ENCODE data around the gene EIF1AX.
"Not testable (repeated sequence)": the region's sequence is repeated elsewhere in the genome, so short reads cannot be mapped to it uniquely, and the experiment has no call there.

EIF1AX gene

DNA sequence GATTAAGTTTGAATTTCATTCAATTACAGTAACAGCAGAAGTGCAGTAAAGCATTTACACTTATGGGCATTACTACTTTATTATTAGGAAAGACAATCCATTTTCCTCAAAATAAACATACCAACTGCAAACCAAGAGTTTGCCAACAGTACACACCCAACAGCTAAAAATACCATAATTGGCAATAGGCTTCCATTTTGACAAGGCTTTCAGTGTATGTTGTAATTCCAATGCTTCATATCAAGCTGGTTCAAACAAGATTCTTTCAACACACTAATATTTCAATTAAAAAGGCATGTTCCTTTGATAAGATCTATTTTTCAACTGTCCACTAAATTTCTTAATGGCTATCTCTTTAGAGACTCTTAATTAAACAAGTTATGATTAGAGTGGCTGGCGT, 12.1 kb downstream of the EIF1AX start:
- no peaks in the 10 kb centered on the region for H3K9me3 ChIP-seq (ENCODE audit: control extremely low read depth in 1 of 5, control insufficient read depth in 4 of 5, insufficient read depth in 2 of 5, low read depth in 1 of 5, low read length in 4 of 5)
- no peak for DNase-seq
- no peaks in the 10 kb centered on the region for H3K4me1 ChIP-seq (ENCODE audit: control extremely low read depth in 1 of 4, control insufficient read depth in 4 of 4, insufficient read depth in 4 of 4, low read length in 3 of 4)
- POLR2A ChIA-PET = no interaction called here
- H3K27me3 ChIP-seq (replicated peaks in 2 of 5; ENCODE audit: control insufficient read depth in 4 of 5, insufficient read depth in 5 of 5, low read length in 4 of 5) = no peaks in the 10 kb centered on the region
- H3K36me3 ChIP-seq (ENCODE audit: control insufficient read depth in 4 of 4, insufficient read depth in 4 of 4, low read length in 3 of 4) = peaks cover 9 to 55% (median 29%) of the 10 kb centered on the region in 4 experiments
- 100% methylated on average over 1 of the region's 1 CpG for WGBS (ENCODE audit: insufficient coverage)
- CTCF ChIA-PET = no interaction called here
- H3K27ac ChIP-seq (ENCODE audit: insufficient read depth in 1 of 2, low read depth in 1 of 2, low read length in 2 of 2, poor library complexity in 1 of 2, severe bottlenecking in 2 of 2) = no peak overlapping the region
- H3K4me3 ChIP-seq (ENCODE audit: control insufficient read depth in 1 of 7, extremely low read depth in 1 of 7, insufficient read depth in 4 of 7, low read depth in 2 of 7, low read length in 6 of 7) = no peak overlapping the region

DNA sequence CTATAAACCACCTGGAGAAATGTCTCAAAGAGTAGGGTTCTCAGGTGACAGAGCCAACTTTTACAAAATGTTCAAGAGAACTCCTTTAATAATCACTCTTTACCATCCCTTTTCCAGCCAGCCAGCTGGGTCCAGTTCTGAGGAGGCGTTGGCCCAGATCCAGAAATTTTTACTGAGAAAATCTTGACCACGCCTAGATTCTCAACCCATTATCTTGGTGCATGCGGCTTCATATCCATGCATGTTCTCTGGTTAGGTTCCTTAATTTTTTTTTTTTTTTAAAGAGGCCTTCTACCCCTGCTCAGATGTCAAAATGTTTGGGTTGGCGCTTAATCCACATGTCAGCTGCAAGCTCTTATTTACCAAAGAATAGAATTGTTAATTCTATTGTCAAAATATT, 13.0 kb downstream of the EIF1AX start:
- Histone ChIP-seq H3K27ac (ENCODE audit: insufficient read depth in 1 of 2, low read depth in 1 of 2, low read length in 2 of 2, poor library complexity in 1 of 2, severe bottlenecking in 2 of 2) (no peak overlapping the region), H3K4me3 (ENCODE audit: control insufficient read depth in 1 of 7, extremely low read depth in 1 of 7, insufficient read depth in 4 of 7, low read depth in 2 of 7, low read length in 6 of 7) (no peak overlapping the region), H3K9me3 (ENCODE audit: control extremely low read depth in 1 of 5, control insufficient read depth in 4 of 5, insufficient read depth in 2 of 5, low read depth in 1 of 5, low read length in 4 of 5) (no peaks in the 10 kb centered on the region), H3K4me1 (ENCODE audit: control extremely low read depth in 1 of 4, control insufficient read depth in 4 of 4, insufficient read depth in 4 of 4, low read length in 3 of 4) (no peaks in the 10 kb centered on the region), H3K27me3 (replicated peaks in 2 of 5; ENCODE audit: control insufficient read depth in 4 of 5, insufficient read depth in 5 of 5, low read length in 4 of 5) (no peaks in the 10 kb centered on the region), H3K36me3 (ENCODE audit: control insufficient read depth in 4 of 4, insufficient read depth in 4 of 4, low read length in 3 of 4) (peaks cover 12 to 55% (median 29%) of the 10 kb centered on the region in 4 experiments)
- POLR2A ChIA-PET = no interaction called here
- no peak for DNase-seq
- WGBS (ENCODE audit: insufficient coverage) = 89% methylated on average over 3 of the region's 4 CpGs
- CTCF ChIA-PET = no interaction called here

DNA sequence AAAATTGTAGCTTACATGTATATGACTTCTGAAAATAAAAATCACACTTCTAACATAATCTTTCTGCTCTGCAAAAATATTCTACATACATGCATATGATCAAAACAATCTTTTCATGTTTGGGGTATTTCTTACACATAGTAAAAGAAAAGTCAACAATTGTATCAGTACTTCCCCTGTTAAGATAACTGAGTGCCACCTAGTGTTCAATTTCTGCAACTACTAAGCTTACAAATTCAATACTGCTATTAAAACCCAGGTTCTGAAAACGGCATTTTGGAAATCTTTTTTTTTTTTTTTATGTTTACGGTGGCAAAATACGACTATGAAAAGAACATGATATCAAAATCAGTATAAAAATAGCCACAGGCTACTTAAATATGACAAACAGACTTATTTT, 14.2 kb downstream of the EIF1AX start:
- H3K9me3 ChIP-seq (ENCODE audit: control extremely low read depth in 1 of 5, control insufficient read depth in 4 of 5, insufficient read depth in 2 of 5, low read depth in 1 of 5, low read length in 4 of 5); H3K4me3 ChIP-seq (ENCODE audit: control insufficient read depth in 1 of 7, extremely low read depth in 1 of 7, insufficient read depth in 4 of 7, low read depth in 2 of 7, low read length in 6 of 7); POLR2A ChIA-PET; H3K27ac ChIP-seq (ENCODE audit: insufficient read depth in 1 of 2, low read depth in 1 of 2, low read length in 2 of 2, poor library complexity in 1 of 2, severe bottlenecking in 2 of 2); H3K27me3 ChIP-seq (replicated peaks in 2 of 5; ENCODE audit: control insufficient read depth in 4 of 5, insufficient read depth in 5 of 5, low read length in 4 of 5); CTCF ChIA-PET; DNase-seq; H3K4me1 ChIP-seq (ENCODE audit: control extremely low read depth in 1 of 4, control insufficient read depth in 4 of 4, insufficient read depth in 4 of 4, low read length in 3 of 4): not testable (repeated sequence)
- H3K36me3 ChIP-seq (ENCODE audit: control insufficient read depth in 4 of 4, insufficient read depth in 4 of 4, low read length in 3 of 4) = peaks cover 10 to 46% (median 22%) of the 10 kb centered on the region in 4 experiments
- WGBS (ENCODE audit: insufficient coverage) = no CpG with 5 or more reads among the region's 3 CpGs

DNA sequence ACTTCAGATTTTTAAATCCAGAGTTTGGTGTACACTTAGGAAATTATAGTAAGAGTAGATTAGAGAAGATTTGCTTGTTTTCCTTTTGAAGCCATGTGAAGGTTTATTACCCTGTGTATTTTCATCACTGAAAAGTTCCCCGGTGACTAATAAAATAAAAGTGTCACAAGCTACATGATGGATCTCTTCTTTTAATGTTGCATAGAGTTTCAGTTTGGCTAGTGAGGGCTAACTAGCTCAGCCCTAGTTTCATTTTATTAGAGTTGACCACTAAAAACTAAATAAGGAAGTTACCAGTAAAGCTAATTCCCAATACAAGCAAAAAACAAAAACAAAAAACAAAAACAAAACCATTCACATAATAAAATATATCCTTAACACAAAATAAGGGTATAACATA, 14.8 kb downstream of the EIF1AX start:
- WGBS (ENCODE audit: insufficient coverage) = no CpG with 5 or more reads among the region's 1 CpG
- H3K4me3 ChIP-seq (ENCODE audit: control insufficient read depth in 1 of 7, extremely low read depth in 1 of 7, insufficient read depth in 4 of 7, low read depth in 2 of 7, low read length in 6 of 7); CTCF ChIA-PET; H3K9me3 ChIP-seq (ENCODE audit: control extremely low read depth in 1 of 5, control insufficient read depth in 4 of 5, insufficient read depth in 2 of 5, low read depth in 1 of 5, low read length in 4 of 5); DNase-seq; H3K27ac ChIP-seq (ENCODE audit: insufficient read depth in 1 of 2, low read depth in 1 of 2, low read length in 2 of 2, poor library complexity in 1 of 2, severe bottlenecking in 2 of 2); H3K27me3 ChIP-seq (replicated peaks in 2 of 5; ENCODE audit: control insufficient read depth in 4 of 5, insufficient read depth in 5 of 5, low read length in 4 of 5); H3K4me1 ChIP-seq (ENCODE audit: control extremely low read depth in 1 of 4, control insufficient read depth in 4 of 4, insufficient read depth in 4 of 4, low read length in 3 of 4); POLR2A ChIA-PET: not testable (repeated sequence)
- H3K36me3 ChIP-seq (ENCODE audit: control insufficient read depth in 4 of 4, insufficient read depth in 4 of 4, low read length in 3 of 4) = peaks cover 10 to 43% (median 21%) of the 10 kb centered on the region in 4 experiments

DNA sequence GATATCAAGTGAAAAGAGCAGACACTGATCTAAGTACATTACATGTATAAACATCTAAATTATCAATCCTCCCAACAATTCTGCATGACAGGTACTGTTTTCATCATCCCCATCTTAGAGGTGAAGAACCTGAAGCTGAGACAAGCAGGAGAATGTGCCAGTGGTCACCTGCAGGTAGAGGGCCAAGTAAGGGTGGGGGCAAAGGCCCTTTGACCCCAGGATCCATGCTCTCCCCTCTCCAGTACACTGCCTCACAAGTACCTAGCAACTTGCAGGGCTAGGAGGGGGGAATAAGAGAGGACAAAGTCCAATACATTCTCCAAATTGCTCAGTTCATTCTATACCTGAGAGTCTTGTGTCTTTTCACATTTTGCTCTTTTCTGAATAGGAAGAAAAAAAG, 16.7 kb downstream of the EIF1AX start:
- H3K4me1 ChIP-seq (ENCODE audit: control extremely low read depth in 1 of 4, control insufficient read depth in 4 of 4, insufficient read depth in 4 of 4, low read length in 3 of 4) = no peaks in the 10 kb centered on the region
- ChIA-PET CTCF (no interaction called here), POLR2A (no interaction called here)
- no peak overlapping the region for H3K4me3 ChIP-seq (ENCODE audit: control insufficient read depth in 1 of 7, extremely low read depth in 1 of 7, insufficient read depth in 4 of 7, low read depth in 2 of 7, low read length in 6 of 7)
- no peak overlapping the region for H3K27ac ChIP-seq (ENCODE audit: insufficient read depth in 1 of 2, low read depth in 1 of 2, low read length in 2 of 2, poor library complexity in 1 of 2, severe bottlenecking in 2 of 2)
- H3K27me3 ChIP-seq (replicated peaks in 2 of 5; ENCODE audit: control insufficient read depth in 4 of 5, insufficient read depth in 5 of 5, low read length in 4 of 5) = no peaks in the 10 kb centered on the region
- no peak for DNase-seq
- H3K9me3 ChIP-seq (ENCODE audit: control extremely low read depth in 1 of 5, control insufficient read depth in 4 of 5, insufficient read depth in 2 of 5, low read depth in 1 of 5, low read length in 4 of 5) = no peaks in the 10 kb centered on the region
- peaks cover 5 to 27% (median 15%) of the 10 kb centered on the region in 4 experiments for H3K36me3 ChIP-seq (ENCODE audit: control insufficient read depth in 4 of 4, insufficient read depth in 4 of 4, low read length in 3 of 4)

DNA sequence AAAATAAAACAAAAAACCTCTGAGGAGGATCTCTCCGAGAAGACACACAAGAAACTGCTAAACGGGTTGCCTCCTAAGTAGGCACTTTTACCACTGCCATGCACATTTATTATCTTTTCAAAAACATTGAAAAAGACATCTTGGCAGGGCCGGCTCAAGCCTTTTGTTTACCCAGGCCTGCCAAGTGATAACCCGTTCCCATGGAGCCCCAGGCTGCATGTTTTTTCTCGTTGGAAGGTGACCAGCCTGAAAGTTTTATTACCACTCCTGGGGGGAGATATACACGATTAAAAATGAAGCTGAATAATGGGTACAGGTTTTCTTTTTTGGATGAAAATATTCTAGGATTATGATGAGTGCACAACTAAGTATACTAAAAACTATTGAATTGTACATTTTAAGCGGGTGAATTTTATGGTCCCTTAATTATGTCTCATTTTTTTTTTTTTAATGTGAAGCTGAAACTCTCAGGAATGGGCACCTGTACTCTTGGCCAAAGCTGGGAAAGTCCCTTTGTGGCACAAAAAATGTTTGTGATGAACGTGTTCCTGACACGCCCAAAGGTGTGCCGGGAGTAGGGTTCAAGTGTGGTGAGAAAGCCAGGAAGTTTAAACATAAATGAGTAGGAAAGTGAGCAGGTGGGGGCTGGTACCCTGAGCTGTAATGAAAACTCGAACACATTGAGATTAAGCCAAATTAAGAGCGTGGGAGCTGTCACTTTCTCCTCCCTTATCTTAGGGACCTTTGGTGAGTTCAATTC, 23.4 kb downstream of the EIF1AX start:
- POLR2A ChIA-PET = no interaction called here
- DNase-seq = peak in 1 of 3 donors; percentile 29

DNA sequence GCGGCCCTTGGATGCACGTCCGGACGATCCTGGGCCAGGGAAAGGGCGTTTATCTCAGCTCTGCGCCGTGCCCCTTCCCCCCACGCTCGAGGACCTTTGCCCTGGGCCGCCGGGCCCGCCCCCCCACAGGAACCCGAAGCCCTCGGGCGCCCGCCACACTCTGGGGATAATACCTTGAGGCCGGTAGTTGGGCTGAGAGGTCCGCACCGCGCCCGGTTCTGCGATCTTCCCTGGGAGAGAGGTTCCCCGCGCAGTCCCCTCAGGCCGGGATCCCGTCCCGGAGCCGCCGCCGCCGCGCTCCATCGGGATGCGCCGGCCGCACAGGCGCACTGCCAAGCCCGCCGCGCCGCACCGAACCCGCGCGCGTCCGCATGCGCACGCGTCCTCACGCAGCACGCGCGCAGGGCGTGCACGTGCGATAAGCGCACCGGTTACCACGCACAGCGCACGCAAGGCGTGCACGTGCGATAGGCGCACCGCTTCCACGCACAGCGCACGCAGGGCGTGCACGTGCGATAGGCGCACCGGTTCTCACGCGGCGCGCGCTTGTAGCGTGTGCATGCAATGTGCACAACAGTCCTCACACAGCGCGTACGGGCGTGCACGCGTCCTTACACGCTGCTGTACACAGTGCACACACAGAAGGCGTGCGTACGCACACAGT, 24.9 kb downstream of the EIF1AX start, which contains the start of gene MAP7D2:
Gene MAP7D2 (minus strand): TSS at position 331 of the 664 bp plus-strand sequence. CDS start 28 bp downstream, at position 303.
- Histone ChIP-seq H3K4me1 (ENCODE audit: control extremely low read depth in 1 of 4, control insufficient read depth in 4 of 4, insufficient read depth in 4 of 4, low read length in 3 of 4) (peaks cover 0 to 22% (median 11%) of the 10 kb centered on the region in 4 experiments), H3K36me3 (ENCODE audit: control insufficient read depth in 4 of 4, insufficient read depth in 4 of 4, low read length in 3 of 4) (no peaks in the 10 kb centered on the region), H3K27me3 (replicated peaks in 2 of 5; ENCODE audit: control insufficient read depth in 4 of 5, insufficient read depth in 5 of 5, low read length in 4 of 5) (peaks cover 0 to 52% (median 8%) of the 10 kb centered on the region in 5 experiments), H3K9me3 (ENCODE audit: control extremely low read depth in 1 of 5, control insufficient read depth in 4 of 5, insufficient read depth in 2 of 5, low read depth in 1 of 5, low read length in 4 of 5) (peaks cover 0 to 12% (median 0%) of the 10 kb centered on the region in 5 experiments), H3K27ac (ENCODE audit: insufficient read depth in 1 of 2, low read depth in 1 of 2, low read length in 2 of 2, poor library complexity in 1 of 2, severe bottlenecking in 2 of 2) (no peak within 1 kb of the TSS), H3K4me3 (ENCODE audit: control insufficient read depth in 1 of 7, extremely low read depth in 1 of 7, insufficient read depth in 4 of 7, low read depth in 2 of 7, low read length in 6 of 7) (peak within 1 kb of the TSS in 6 of 7 experiments; percentile 32 to 64 (median 46))
- ChIA-PET CTCF (no interaction called here), POLR2A (no interaction called here)
- peak in 2 of 3 donors; percentile 28 to 47 for DNase-seq
- WGBS (ENCODE audit: insufficient coverage) = 37% methylated on average over 87 of the region's 91 CpGs

More for the DNA sequence above, 23.4 kb downstream of the EIF1AX start:
- H3K36me3 ChIP-seq (ENCODE audit: control insufficient read depth in 4 of 4, insufficient read depth in 4 of 4, low read length in 3 of 4) = no peaks in the 10 kb centered on the region
- 74% methylated on average over 8 of the region's 12 CpGs for WGBS (ENCODE audit: insufficient coverage)
- H3K4me3 ChIP-seq (ENCODE audit: control insufficient read depth in 1 of 7, extremely low read depth in 1 of 7, insufficient read depth in 4 of 7, low read depth in 2 of 7, low read length in 6 of 7) = no peak overlapping the region
- no peak overlapping the region for H3K27ac ChIP-seq (ENCODE audit: insufficient read depth in 1 of 2, low read depth in 1 of 2, low read length in 2 of 2, poor library complexity in 1 of 2, severe bottlenecking in 2 of 2)
- CTCF ChIA-PET = interaction anchor here (1.2 kb wide), 1 partner anchor 15 kb away, joined by 4 read pairs; no protein-coding TSS in a partner anchor
- H3K4me1 ChIP-seq (ENCODE audit: control extremely low read depth in 1 of 4, control insufficient read depth in 4 of 4, insufficient read depth in 4 of 4, low read length in 3 of 4) = peaks cover 0 to 22% (median 11%) of the 10 kb centered on the region in 4 experiments
- H3K27me3 ChIP-seq (replicated peaks in 2 of 5; ENCODE audit: control insufficient read depth in 4 of 5, insufficient read depth in 5 of 5, low read length in 4 of 5) = peaks cover 0 to 41% (median 8%) of the 10 kb centered on the region in 5 experiments
- peaks cover 0 to 12% (median 0%) of the 10 kb centered on the region in 5 experiments for H3K9me3 ChIP-seq (ENCODE audit: control extremely low read depth in 1 of 5, control insufficient read depth in 4 of 5, insufficient read depth in 2 of 5, low read depth in 1 of 5, low read length in 4 of 5)
